Activated CD8-positive, alpha-beta memory T cell treated with anti-CD3 and anti-CD28 coated beads for 36 hours (primary cell): ENCODE measurements around the gene BAZ1A. TPM values are rescaled to one million over a fixed set of nuclear protein-coding genes. Genes with fewer than 3 reads are reported as not detected.

Experiments used
- CTCF ChIA-PET: fragments of 350-600 bp; sonication (Branson Sonifier 250); formaldehyde crosslinking; loops from one replicate; lab custom pipeline; 2021; ENCODE audit warnings: antibody characterized with exemption; lab: Charles Lee
- POLR2A ChIA-PET: fragments of 350-600 bp; sonication (Branson Sonifier 250); formaldehyde crosslinking; loops from one replicate; lab custom pipeline; 2021; ENCODE audit warnings: antibody characterized with exemption; lab: Charles Lee
- total RNA-seq, 2 experiments: library from RNA; stranded (reverse); gene quantifications; one replicate each; pipeline ENCODE4 v1.2.3, GENCODE V29; 2021

The BAZ1A gene
- 10 to 100 TPM; 61.6 to 61.8 TPM for total RNA-seq

DNA sequence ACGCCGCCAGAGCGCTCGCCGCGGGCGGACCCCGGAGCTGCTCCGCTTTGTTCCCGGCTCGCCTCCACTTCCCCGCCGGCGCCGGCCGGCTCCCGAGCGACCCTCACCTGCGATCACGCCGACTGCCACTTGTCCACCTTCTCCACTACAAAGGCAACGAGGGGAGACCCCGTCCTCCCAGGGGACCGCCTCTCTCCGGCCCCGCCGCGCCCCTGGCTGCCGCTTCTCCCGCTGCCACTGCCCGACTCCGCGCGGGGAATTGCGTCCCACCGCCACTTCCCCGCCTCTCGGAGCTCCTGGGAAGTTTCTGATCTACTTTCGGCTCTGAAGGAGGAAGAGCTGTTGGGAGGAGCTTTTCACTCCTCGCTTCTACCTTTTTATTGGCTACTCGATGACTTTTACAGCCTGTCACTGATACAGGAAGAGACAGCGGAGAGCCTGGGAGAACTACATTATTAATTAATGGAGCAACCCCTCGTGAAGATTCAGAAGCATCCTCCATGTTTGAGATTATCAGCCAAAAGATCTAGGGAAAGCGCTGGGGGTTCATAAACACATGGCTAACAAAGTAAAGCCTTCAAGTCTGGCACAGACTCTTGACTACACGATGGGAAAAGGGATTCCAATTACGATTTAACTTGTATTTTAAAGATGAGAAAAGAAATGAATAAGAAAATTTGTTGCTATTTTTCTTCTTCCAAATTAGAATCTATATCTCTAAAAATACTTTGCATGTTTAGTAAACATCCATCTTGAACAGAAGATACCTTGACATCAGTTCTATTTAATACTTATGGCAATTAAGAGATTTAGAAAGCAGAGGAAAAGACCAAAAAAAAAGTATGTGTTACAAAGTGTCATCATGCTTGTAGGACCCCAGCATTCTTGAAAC lies at the start of gene BAZ1A:
Gene BAZ1A, minus strand, starts transcription at position 330 of the 892 bp plus-strand sequence. CDS start 756 bp downstream, outside the sequence.
- CTCF ChIA-PET, result interaction anchor here (1.1 kb wide), 1 partner anchor 106 kb away, joined by 3 read pairs; no protein-coding TSS in a partner anchor
- POLR2A ChIA-PET, result interaction anchor here (0.6 to 1.3 kb wide), 7 partner anchors 18 to 541 kb away, joined by 3 to 12 read pairs (median 3); partner anchors contain the start of gene SRP54

DNA sequence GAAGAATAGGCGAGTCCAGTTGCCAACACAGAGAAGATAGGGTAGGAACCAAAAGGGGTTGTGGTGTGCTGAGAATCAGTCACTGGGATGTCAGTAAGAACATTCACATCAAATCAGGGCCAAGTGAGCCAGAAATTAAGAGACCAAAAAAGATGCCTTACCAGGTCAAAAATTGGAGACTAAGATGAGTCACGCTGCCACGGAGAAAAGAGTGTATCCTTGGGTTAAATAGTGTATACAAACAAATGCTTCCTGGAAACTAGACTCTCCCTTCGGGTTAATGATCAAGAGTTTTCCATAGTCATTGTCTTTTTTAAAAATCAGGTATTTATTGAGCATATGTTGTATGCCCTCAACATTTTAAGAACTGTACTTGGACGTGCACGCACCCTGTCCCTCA lies 45.2 kb upstream of the BAZ1A start:
- ChIA-PET POLR2A (no interaction called here), CTCF (no interaction called here)

DNA sequence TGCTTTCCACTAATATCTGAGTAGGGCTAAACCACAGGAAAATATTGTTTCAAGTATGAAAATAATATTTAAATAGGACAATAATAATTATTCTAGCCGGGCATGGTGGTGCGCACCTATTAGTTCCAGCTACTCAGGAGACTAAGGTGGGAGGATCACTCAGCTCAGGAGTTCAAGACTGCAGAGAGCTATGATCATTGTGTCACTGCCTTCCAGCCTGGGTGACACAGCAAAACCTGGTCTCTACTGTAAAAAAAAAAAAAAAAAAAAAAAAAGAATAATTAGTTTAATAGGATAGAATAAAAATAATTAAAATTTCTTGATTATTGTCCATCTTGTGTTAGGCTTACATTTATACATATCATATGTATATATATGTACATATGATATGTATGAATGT lies 38.5 kb upstream of the BAZ1A start:
- CTCF ChIA-PET, result no interaction called here

DNA sequence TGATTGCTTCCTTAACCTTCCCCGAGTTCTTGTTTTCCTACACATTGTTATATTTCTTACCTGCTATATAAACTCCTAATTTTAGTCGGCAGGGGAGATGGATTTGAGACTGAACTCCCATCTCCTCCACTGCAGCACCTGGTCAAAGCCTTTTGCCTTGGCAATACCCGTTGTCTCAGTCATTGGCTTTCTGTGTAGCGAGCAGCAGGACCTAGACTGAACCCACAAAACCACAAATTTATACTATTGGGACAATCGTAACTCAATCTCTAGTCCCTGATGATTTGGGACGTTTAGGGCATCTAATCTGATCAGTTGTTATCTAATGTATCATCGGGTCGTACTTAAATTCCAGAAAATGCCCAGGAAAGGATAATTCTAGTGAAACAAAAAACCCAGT lies 37.8 kb upstream of the BAZ1A start:
- CTCF ChIA-PET, result no interaction called here
- POLR2A ChIA-PET, result no interaction called here

More for the DNA sequence above, 38.5 kb upstream of the BAZ1A start:
- POLR2A ChIA-PET, result no interaction called here

DNA sequence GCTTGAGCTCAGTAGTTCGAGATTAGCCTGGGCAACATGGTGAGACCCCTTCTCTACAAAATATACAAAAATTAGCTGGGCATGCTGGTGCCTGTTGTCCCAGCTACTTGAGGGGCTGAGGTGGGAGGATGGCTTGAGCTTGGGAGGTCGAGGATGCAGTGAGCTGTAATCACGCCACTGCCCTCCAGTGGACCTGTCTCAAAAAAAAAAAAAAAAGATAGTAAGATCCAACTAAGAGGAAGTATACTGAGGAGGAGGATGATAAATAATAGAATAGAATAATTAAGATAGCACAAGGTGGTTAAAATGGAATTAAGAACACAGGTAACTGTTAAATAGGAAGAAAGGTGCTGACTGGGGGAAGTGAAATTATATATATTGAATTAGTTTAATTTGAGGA lies 37.0 kb upstream of the BAZ1A start:
- ChIA-PET CTCF (no interaction called here), POLR2A (interaction anchor here (0.7 kb wide), 1 partner anchor 57 kb away, joined by 3 read pairs; no protein-coding TSS in a partner anchor)

GRCh38 chr14:34911209-34912150 lies 36.3 kb upstream of the BAZ1A start:
- CTCF ChIA-PET, result no interaction called here
- POLR2A ChIA-PET, result interaction anchor here (0.7 kb wide), 1 partner anchor 57 kb away, joined by 3 read pairs; no protein-coding TSS in a partner anchor

DNA sequence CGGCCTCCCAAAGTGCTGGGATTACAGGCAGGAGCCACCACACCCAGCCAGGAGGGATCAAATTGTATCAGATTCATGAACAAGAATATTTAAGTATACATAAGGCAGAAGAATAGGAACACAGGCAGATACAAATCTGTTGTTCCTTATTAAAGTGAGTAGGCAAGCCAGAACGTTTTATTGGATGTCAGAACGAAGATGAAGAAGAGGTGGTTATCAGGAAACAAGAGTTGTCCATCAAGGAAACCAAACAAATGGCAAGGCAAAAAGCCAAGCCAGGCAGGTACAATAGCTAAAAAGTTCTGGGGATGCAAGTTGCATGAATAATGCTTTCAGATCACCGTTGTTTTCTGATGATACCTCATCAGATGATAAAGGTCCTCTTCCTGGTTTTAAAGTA lies 31.1 kb upstream of the BAZ1A start:
- POLR2A ChIA-PET, result no interaction called here
- CTCF ChIA-PET, result interaction anchor here (0.7 kb wide), 1 partner anchor 19 kb away, joined by 3 read pairs; no protein-coding TSS in a partner anchor

- CTCF ChIA-PET, result no interaction called here
- POLR2A ChIA-PET, result no interaction called here
Observed at GRCh38 chr14:34895277-34895676, 20.1 kb upstream of the BAZ1A start.

GRCh38 chr14:34890937-34891336 lies 15.8 kb upstream of the BAZ1A start:
- ChIA-PET CTCF (no interaction called here), POLR2A (no interaction called here)

DNA sequence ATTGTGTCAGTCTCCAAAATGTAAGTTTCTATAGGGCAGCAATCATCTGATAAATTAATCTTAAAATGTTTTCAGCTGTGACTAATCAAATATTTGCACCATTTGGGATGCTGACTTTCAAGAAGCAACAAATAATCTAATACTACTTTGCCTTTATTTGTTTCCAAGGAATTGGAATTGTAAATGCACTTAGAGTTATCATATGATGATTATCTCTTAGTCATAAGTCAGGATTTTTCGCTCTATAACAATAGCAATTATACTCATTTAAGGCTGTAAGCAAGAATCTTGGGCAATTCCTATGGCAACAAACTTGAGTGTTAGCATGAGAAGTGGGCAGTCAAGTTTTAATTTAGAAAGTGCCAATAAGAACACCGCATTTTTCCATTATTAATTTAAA lies 13.0 kb upstream of the BAZ1A start:
- ChIA-PET POLR2A (no interaction called here), CTCF (no interaction called here)

DNA sequence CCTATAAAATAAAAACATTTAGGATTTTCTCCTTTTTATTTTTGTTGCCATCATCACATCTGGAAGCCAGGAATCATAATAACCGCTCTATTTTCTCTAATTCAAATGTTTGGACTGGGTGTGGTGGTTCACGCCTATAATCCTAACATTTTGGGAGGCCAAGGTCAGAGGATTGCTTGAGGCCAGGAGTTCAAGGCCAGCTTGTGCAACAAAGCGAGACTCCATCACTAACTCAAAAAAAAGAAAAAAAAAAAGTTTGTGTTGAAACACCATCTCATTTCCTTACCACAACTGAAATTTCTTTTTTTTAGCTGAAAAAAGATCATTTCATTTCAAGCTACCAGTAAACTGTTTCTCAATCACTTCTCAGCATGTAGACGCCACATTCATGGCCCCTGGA lies 8.8 kb upstream of the BAZ1A start:
- ChIA-PET POLR2A (no interaction called here), CTCF (no interaction called here)

- ChIA-PET CTCF (interaction anchor here (1.1 kb wide), 1 partner anchor 107 kb away, joined by 3 read pairs; no protein-coding TSS in a partner anchor), POLR2A (interaction anchor here (0.9 to 1.3 kb wide), 5 partner anchors 17 to 541 kb away, joined by 3 to 12 read pairs (median 5); partner anchors contain the start of gene SRP54)
Observed at GRCh38 chr14:34874386-34875030, 652 bp downstream of the BAZ1A start.

DNA sequence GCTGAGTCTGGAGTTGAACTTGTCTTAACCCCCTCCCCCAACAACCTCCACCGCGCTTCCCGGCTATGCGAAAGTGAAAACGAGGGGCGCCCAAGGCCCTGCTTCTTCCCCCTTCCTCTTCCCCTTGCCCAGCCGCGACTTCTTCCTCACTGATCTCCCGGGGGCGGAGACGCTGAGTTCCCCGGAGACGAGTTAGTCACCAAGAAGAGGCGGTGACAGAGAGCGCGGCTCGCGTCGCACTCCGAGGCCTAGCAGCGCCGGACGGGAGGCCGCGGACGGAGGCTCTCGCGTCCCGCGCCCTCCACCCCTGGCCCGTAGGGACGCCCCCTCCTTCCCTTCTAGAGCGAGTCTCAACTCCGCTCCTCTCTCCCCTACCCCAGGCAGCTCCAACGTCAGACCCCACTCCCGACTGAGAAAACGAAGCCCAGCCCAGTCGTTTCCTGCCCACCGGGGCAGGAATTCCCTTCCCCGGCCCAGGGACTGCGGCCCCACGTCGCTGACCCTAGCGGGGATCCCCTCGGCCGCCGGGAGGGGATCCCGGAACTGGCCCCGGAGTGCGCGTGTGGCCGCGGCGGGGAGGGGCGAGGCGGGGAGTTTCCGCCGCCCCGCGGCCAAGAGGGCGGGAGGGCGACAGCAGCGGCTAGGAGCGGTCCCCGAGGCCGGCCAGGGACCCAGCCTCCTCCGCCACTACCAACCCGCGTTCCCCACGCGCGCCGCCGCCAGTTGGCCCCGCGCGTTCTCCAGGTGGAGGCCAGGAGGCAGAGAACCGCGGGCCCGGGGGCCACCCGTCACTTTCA lies 1.4 kb downstream of the BAZ1A start:
- ChIA-PET POLR2A (interaction anchor here (0.6 to 2.0 kb wide), 6 partner anchors 16 to 173 kb away, joined by 3 to 18 read pairs (median 4); partner anchors contain the start of genes FAM177A1 and SRP54), CTCF (interaction anchor here (1.0 to 1.1 kb wide), 2 partner anchors 18 to 57 kb away, joined by 3 read pairs; no protein-coding TSS in a partner anchor)

DNA sequence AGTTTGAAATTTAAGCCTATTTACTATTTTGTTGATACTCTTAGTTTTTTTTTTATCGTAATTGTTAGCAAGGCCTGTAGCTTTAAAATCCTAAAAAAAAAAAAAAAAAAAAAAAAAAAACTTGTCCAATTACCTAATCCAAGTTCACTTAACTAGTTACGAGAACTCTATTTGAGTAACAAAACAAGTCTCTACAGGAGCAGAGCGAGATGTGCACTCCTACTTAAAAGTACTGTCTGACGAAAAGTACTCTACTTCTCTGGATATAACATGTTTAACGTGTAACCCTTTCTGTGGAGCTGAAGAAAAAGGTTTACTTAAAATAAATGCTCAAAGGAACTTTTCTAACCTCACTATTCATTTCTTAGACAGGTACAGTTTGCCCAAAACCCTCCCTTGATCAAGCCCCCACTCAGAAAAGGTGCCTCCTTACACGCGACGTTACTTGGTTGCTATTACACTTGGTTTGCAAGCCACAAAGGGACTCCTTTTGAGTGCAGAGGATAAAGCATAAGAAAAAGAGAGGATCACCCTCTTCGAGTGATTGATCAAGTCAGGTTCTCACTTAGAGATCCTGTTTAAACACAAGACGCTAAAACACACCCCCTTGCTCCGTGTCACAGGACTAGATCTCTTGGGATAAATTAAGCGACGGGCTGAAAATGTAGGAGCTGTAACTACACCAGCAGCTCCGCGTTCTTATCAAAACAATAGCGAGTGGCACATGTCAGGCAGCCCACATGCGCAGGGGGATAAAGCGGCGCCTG lies 2.2 kb downstream of the BAZ1A start:
- POLR2A ChIA-PET, result interaction anchor here (0.6 to 2.0 kb wide), 13 partner anchors 9 to 530 kb away, joined by 3 to 18 read pairs (median 4); partner anchors contain the start of genes FAM177A1 and SRP54

DNA sequence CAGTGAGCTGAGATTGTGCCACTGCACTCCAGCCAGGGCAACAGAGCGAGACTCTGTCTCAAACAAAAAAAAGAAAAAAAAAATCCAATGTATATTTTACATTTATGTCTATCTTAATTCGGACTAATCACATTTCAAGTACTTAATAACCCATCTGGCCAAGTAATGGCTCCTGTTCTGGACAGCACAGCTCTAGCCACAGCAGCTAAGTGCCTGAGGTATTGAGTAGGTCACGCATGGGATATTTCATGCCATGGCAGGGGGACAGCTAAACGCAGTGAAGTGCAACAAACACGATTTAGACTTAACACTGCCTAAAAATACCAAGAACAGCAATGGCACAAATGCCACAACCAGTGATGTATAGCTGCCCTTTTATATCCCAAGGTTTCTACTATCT lies 8.0 kb downstream of the BAZ1A start:
- ChIA-PET CTCF (interaction anchor here (0.7 kb wide), 1 partner anchor 33 kb away, joined by 4 read pairs; no protein-coding TSS in a partner anchor), POLR2A (no interaction called here)

More for the DNA sequence above, 2.2 kb downstream of the BAZ1A start:
- CTCF ChIA-PET, result interaction anchor here (0.6 to 1.1 kb wide), 5 partner anchors 17 to 110 kb away, joined by 3 read pairs; partner anchors contain the start of gene SRP54

- POLR2A ChIA-PET, result no interaction called here
- CTCF ChIA-PET, result interaction anchor here (0.6 to 1.1 kb wide), 3 partner anchors 14 to 226 kb away, joined by 3 read pairs; no protein-coding TSS in a partner anchor
Observed at GRCh38 chr14:34865889-34866574, 9.1 kb downstream of the BAZ1A start.
